ENCODE measurements around the gene HRH3. TPM values are rescaled to one million over a fixed set of nuclear protein-coding genes. Genes with fewer than 3 reads are reported as not detected.

The HRH3 gene
- total RNA-seq, 3 donors from 2014 or later (not counting 1 experiment from before 2014, with no cell fraction given): not detected

- H3K4me1 ChIP-seq (ENCODE audit: control insufficient read depth, insufficient read depth, low read length): no peaks in the 10 kb centered on the region
- no peaks in the 10 kb centered on the region for H3K9me3 Mint-ChIP-seq
- no peak overlapping the region for H3K4me3 ChIP-seq (ENCODE audit: low read length)
- DNase-seq: no peak
- no peak overlapping the region for H3K27ac ChIP-seq (ENCODE audit: low read length)
- TF ChIP-seq, protein P1, sequence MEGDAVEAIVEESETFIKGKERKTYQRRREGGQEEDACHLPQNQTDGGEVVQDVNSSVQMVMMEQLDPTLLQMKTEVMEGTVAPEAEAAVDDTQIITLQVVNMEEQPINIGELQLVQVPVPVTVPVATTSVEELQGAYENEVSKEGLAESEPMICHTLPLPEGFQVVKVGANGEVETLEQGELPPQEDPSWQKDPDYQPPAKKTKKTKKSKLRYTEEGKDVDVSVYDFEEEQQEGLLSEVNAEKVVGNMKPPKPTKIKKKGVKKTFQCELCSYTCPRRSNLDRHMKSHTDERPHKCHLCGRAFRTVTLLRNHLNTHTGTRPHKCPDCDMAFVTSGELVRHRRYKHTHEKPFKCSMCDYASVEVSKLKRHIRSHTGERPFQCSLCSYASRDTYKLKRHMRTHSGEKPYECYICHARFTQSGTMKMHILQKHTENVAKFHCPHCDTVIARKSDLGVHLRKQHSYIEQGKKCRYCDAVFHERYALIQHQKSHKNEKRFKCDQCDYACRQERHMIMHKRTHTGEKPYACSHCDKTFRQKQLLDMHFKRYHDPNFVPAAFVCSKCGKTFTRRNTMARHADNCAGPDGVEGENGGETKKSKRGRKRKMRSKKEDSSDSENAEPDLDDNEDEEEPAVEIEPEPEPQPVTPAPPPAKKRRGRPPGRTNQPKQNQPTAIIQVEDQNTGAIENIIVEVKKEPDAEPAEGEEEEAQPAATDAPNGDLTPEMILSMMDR (IDR thresholded peaks at IDR 0.05): no peak
- H3K36me3 ChIP-seq (ENCODE audit: control insufficient read depth, insufficient read depth, low read length): peaks cover 16% of the 10 kb centered on the region
- H3K27me3 Mint-ChIP-seq (ENCODE audit: low read depth in 2 of 2): no peaks in the 10 kb centered on the region
- 100% methylated on average over 4 of the region's 4 CpGs for WGBS (ENCODE audit: insufficient coverage)
- no peaks in the 10 kb centered on the region for H3K4me1 Mint-ChIP-seq
- no peaks in the 10 kb centered on the region for H3K9me3 ChIP-seq (ENCODE audit: control insufficient read depth, insufficient read depth, low read length)
- intact Hi-C loops (cut with micrococcal nuclease): no loop called here
- no peak overlapping the region for H3K4me3 Mint-ChIP-seq
- no peaks in the 10 kb centered on the region for H3K36me3 Mint-ChIP-seq
- H3K27me3 ChIP-seq (ENCODE audit: control insufficient read depth, insufficient read depth, low read length): no peaks in the 10 kb centered on the region
- no peak for ATAC-seq
- H3K27ac Mint-ChIP-seq: no peak overlapping the region
Observed at GRCh38 chr20:62168061-62168460, 52.0 kb downstream of the HRH3 start.

GRCh38 chr20:62167474-62167873 is 52.6 kb downstream of the HRH3 start:
- H3K36me3 Mint-ChIP-seq: no peaks in the 10 kb centered on the region
- 96% methylated on average over 6 of the region's 6 CpGs for WGBS (ENCODE audit: insufficient coverage)
- H3K4me1 Mint-ChIP-seq: no peaks in the 10 kb centered on the region
- no peaks in the 10 kb centered on the region for H3K4me1 ChIP-seq (ENCODE audit: control insufficient read depth, insufficient read depth, low read length)
- H3K27ac Mint-ChIP-seq: no peak overlapping the region
- H3K27me3 Mint-ChIP-seq (ENCODE audit: low read depth in 2 of 2): no peaks in the 10 kb centered on the region
- H3K27ac ChIP-seq (ENCODE audit: low read length): no peak overlapping the region
- H3K9me3 ChIP-seq (ENCODE audit: control insufficient read depth, insufficient read depth, low read length): no peaks in the 10 kb centered on the region
- H3K27me3 ChIP-seq (ENCODE audit: control insufficient read depth, insufficient read depth, low read length): no peaks in the 10 kb centered on the region
- TF ChIP-seq, protein P1 (IDR thresholded peaks at IDR 0.05): no peak
- intact Hi-C loops (cut with micrococcal nuclease): no loop called here
- no peaks in the 10 kb centered on the region for H3K9me3 Mint-ChIP-seq
- no peak overlapping the region for H3K4me3 ChIP-seq (ENCODE audit: low read length)
- peaks cover 18% of the 10 kb centered on the region for H3K36me3 ChIP-seq (ENCODE audit: control insufficient read depth, insufficient read depth, low read length)
- DNase-seq (no peak), ATAC-seq (no peak)
- no peak overlapping the region for H3K4me3 Mint-ChIP-seq

DNA sequence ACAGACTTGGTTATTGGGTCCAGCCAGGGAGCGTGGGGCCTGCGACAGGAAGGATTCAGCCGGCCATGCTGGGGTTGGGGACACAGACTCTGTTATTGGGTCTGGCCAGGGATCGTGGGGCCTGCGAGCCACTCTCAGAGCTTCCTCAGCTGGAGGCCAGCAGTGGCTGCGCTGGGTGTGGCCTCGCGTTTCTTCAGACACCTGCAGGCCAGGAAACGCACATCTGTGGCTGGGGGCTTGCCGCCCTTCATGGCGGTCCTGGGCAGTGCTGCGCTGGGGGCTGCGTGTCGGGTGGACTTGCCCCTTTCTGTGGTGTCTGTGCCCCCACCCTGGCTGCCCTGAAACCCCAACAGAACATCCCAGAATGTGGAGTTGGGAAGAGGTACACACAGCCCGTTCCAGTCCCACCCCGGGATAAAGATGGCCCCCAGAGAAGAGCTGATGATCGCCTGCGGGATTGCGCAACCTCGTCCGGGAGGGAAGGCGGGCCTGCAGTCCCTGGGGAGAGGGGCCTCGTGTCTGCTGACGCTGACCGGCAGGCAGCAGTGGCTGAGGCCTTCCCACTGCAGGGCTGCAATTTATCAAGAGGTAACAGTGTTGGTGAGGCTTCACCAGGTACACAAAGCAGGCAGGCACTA is 54.2 kb downstream of the HRH3 start:
- no peaks in the 10 kb centered on the region for H3K4me1 ChIP-seq (ENCODE audit: control insufficient read depth, insufficient read depth, low read length)
- TF ChIP-seq, protein P1 (IDR thresholded peaks at IDR 0.05): no peak
- no peaks in the 10 kb centered on the region for H3K4me1 Mint-ChIP-seq
- H3K27me3 Mint-ChIP-seq (ENCODE audit: low read depth in 2 of 2): no peaks in the 10 kb centered on the region
- 97% methylated on average over 25 of the region's 25 CpGs for WGBS (ENCODE audit: insufficient coverage)
- H3K27ac ChIP-seq (ENCODE audit: low read length): no peak overlapping the region
- no peaks in the 10 kb centered on the region for H3K9me3 Mint-ChIP-seq
- intact Hi-C loops (cut with micrococcal nuclease): no loop called here
- H3K9me3 ChIP-seq (ENCODE audit: control insufficient read depth, insufficient read depth, low read length): no peaks in the 10 kb centered on the region
- peaks cover 26% of the 10 kb centered on the region for H3K36me3 ChIP-seq (ENCODE audit: control insufficient read depth, insufficient read depth, low read length)
- H3K27ac Mint-ChIP-seq: no peak overlapping the region
- DNase-seq (no peak), ATAC-seq (no peak)
- no peak overlapping the region for H3K4me3 ChIP-seq (ENCODE audit: low read length)
- H3K4me3 Mint-ChIP-seq: no peak overlapping the region
- H3K27me3 ChIP-seq (ENCODE audit: control insufficient read depth, insufficient read depth, low read length): no peaks in the 10 kb centered on the region
- H3K36me3 Mint-ChIP-seq: no peaks in the 10 kb centered on the region

Other genes with a start within 250 kb of the HRH3 start
- 10 to 100 TPM; 30.0 to 35.1 (median 30.3) TPM for gene TAF4, start 154.4 kb downstream of the HRH3 start, total RNA-seq
- gene LSM14B, start 97.8 kb downstream of the HRH3 start, total RNA-seq: 10 to 100 TPM; 41.1 to 56.2 (median 47.3) TPM
- 100 to 1,000 TPM; 154 to 177 (median 168) TPM for gene PSMA7, start 76.9 kb downstream of the HRH3 start, total RNA-seq
- 10 to 100 TPM; 19.1 to 26.0 (median 23.7) TPM for gene SS18L1, start 76.5 kb downstream of the HRH3 start, total RNA-seq
- gene MTG2, start 37.2 kb downstream of the HRH3 start, total RNA-seq: 10 to 100 TPM; 16.8 to 25.8 (median 25.3) TPM
- gene OSBPL2, start 18.2 kb upstream of the HRH3 start, total RNA-seq: 100 to 1,000 TPM in 2 of 3 donors, 10 to 100 TPM in 1; 77.9 to 112 (median 104) TPM
- gene ADRM1, start 82.7 kb upstream of the HRH3 start, total RNA-seq: 10 to 100 TPM; 81.4 to 88.4 (median 84.6) TPM
- 1 to 10 TPM; 1.0 to 4.3 (median 1.4) TPM for gene LAMA5, start 147.0 kb upstream of the HRH3 start, total RNA-seq
- gene RPS21, start 166.8 kb upstream of the HRH3 start, total RNA-seq: 1,000 to 10,000 TPM in 2 of 3 donors, 100 to 1,000 TPM in 1; 887 to 1,244 (median 1,112) TPM
- 1 to 10 TPM; 8.0 to 9.3 (median 8.4) TPM for gene CABLES2, start 187.0 kb upstream of the HRH3 start, total RNA-seq
- gene RBBP8NL, start 207.3 kb upstream of the HRH3 start, total RNA-seq: not detected

Data from natural killer cell (primary cell).